ENCODE measurements around the gene ZCCHC14.
A peak's percentile ranks its signal among the peaks of the same experiment; 100 is the strongest.
"Not testable (repeated sequence)": the region's sequence is repeated elsewhere in the genome, so short reads cannot be mapped to it uniquely, and the experiment has no call there.

The ZCCHC14 gene

DNA sequence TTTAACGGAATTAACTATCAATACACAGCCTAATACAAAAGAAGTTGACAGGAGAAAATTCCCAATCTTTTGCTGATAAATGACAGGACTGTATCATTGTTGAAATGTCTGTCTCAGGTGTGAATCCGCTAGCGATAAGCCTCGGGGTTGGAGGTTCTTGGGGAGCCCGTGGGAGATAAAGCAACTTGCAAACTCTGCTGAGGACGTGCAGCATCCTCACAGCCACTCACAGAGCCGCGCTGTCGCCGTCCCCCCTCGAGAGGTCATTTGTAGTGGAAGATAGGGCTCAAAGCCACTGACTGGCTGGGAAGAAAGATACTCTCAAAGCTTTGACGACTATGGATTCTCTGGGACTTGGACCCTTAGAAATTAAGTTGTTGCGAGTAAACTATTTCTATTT, 83.7 kb downstream of the ZCCHC14 start:
- no peak for DNase-seq (ENCODE audit: low read depth)

DNA sequence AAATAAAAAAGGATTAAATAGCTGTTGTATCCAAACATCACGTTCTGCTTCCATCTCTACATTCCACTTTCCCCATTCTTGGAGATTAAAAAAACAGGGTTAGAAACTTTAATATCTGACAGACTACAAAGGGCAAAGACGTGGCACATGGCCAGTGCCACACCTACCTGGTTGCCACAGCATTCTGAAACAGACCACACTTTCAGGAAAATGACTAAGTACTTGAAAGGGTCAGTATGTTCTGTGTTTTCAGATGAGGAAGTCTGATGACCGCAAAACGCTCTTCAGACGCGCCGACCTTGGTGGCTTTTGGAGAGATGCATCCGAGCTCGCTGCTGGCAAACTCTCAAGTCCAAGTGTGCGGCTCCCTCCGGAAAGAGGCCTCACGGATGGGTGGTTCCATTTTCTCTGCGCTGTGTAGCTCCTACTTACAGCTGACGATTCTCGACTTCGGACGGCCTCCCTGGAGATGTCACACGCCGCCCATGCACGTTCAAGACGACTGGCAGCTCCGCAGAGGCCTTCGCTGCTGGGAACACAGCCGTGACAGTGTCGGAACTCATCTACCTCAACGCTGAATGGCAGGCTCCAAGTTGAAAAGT, 85.2 kb downstream of the ZCCHC14 start:
- no peak for DNase-seq (ENCODE audit: low read depth)

DNA sequence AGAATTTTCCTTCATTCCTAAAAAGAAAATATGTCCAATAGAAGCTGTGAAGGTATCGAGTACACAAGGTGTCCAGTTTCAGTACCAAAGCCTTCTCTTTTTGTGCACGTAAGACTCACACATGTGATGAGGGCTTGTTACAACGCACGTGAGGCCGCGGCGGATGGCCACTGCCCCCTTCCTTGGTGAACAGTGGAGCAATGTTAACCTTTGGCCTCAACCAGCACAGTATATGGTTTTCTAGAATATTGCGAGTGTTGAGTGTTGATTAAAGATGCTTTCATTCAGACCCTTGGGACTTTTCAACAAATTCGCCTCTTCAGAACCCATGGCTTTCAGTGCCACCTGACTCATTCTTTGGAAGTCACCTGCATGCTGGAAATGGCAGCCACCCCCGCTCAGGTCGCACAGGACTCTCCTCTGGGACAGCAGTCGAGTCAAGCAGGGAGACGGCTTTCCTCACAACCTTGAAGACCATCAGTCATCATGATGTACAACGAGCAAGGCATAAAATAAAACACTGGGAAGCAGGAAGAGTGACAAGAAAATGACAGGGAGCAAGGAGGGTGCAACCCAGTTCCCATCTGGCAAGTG, 86.2 kb downstream of the ZCCHC14 start:
- DNase-seq (ENCODE audit: low read depth), result no peak

DNA sequence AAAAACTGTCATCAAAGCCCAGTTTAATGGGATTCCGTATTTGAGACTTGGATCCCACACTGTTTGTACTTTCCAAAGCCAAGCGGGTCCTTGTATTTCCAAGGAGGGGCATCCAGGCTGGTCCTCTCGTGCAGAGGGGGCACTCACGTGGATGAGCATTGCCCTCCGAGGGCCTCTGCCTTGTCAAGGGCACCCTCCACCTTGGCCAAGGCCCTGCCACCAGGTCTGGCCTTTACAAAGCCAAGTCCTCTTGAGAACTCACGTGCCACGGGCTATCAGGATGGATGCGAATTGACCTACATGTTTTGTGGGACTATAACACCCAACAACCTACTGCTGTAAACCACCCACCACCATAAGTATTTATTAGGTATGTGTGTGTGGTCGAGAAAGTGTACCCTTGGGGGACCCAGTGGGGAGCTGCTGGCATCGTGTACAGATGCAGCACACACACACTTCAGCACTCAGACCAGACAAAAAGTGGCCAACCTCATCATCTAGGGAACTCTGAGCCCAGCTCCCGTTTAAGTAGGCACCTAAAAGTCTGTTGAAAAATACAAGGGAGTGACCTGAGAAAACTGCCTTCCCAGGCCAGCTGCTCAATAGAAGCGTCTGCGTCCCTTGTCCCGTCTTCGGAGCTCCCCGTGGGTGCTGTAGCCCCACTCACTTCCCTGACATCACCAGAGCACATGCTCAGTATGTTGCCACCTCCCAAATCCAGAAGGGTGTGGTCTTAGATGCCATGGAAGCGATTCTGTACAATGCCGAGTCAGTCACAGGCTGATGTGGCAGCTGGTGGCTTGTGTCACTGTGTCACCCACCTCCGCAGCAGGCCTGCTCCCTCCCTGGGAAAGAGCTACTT, 87.8 kb downstream of the ZCCHC14 start:
- no peak for DNase-seq (ENCODE audit: low read depth)

DNA sequence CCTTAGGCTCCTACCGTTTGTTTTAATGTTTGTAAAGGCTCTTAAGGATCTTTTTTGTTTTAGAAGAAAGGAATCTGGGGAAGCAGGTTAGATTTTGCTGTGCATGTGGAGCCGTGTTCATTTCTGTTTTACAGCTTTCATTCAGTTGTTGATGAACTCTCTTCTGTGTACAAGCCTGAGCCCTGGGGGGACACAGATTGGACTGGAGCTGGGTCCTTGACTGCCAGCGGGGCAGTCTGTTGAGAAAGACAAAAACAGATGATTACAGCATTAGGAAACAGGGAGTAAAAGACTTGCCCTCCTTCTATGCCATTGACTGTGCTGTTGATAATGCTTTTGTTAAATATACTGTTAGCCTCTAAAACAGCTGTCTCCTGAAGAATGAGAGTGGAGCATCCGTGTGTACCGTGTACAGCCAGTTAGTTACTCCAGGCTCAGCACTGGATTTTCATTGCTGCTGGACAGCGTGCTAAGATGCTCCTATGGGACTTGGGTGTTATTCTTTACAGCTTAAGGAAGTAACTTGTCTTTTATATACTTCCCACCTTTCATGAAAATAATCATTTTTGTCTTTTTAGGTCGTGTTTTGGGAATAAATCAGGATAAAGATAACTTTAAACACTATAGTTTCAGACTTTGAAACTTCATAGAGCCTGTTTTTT, 97.5 kb downstream of the ZCCHC14 start:
- DNase-seq (ENCODE audit: low read depth), result no peak

DNA sequence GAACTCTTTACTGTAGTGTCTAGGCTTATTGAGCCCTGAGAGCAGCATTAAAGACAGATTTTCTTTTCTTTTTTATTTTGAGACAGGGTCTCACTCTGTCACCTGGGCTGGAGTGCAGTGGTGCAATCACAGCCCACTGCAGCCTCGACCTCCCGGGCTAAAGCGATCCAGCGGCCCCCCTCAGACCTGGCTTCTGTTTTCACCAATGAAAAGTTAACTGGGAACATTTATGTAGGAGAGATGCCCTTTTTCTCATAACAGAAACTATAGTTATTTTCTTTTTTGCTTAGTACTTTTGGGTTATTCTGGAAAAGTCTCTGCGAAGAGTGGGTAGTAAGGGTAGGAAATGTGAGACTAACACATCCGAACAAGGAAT, 99.2 kb downstream of the ZCCHC14 start:
- no peak for DNase-seq (ENCODE audit: low read depth)

DNA sequence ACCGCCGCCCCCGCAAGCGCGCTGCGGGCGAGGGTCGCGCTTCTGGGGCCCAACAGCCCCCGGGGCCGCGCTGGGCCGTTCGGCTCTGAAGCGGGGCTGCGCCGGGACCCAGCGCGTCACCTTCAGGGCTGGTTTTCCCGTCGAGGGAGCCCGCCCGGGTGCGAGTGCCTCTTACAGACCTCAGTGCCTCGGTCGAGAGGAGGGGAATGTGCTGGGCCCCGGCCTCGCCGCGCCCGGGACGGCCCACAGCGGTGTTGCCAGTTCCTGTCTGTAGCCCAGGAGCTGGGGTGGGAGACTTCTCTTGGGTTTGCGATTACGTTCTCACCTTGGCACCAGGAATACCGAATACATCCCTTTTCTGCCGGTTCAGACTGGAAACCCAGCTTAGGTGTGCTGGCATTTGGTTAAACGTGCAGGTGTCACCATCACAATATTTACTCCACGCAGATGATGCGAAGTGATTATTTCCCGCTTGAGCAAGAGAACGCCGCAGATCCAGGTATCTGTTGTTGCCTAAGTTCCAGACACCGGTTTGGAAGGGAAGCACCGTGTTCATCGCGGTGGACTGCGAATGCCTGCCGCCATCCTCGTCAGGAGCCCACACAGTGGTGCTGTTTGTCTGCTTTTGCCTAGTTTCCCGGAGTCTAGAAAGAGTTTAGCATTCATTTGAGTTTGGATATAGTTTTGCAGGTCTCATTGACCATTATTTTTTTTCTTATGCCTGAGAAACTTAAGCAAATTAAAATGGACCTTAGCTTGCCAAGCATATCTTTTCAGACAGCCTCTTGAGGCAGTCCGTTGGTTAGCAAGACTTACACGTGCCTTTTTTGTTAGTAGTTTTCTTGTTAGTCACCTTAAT, 99.8 kb downstream of the ZCCHC14 start:
- DNase-seq (ENCODE audit: low read depth), result peak; percentile 15

DNA sequence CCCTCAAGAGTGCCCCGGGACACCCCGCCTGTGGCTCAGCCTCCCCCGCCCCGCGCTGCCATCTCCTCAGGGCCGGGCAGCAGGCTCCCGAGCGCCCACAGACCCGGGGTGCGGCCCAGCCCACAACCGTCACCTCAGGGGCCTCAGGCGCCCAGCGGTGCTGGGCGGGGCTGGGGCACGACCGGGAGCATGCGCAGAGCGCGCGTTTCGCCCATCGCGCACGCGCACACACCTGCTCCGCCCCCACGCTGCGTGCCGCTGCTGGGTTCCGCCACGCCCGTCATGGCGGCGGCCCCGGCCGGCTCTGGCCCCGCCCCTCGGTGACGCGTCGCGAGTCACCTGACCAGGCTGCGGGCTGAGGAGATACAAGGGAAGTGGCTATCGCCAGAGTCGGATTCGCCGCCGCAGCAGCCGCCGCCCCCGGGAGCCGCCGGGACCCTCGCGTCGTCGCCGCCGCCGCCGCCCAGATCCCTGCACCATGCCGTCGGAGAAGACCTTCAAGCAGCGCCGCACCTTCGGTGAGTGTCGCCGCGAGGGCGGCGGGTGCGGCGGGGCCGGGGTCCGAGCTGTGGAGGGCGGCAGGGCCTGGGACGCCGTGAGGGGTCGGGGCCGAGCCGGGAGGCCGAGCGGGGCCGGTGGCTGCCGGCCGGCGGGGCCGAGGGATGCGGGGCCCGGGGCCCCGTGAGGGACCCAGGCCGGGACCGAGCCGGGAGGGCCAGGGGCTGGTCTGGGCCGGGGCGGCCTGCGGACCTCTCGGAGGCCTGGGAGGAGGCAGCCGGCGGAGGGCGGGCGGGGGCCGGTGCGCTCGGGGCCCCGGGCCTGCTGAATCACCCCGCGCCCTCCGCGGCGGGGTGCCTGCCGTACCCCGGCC, 100.6 kb downstream of the ZCCHC14 start, which contains the start of gene MAP1LC3B:
Gene MAP1LC3B, plus strand, starts transcription at position 387 of the 871 bp plus-strand sequence. Its CDS starts 92 bp downstream, at position 479.
- peak; percentile 97 for DNase-seq (ENCODE audit: low read depth)

DNA sequence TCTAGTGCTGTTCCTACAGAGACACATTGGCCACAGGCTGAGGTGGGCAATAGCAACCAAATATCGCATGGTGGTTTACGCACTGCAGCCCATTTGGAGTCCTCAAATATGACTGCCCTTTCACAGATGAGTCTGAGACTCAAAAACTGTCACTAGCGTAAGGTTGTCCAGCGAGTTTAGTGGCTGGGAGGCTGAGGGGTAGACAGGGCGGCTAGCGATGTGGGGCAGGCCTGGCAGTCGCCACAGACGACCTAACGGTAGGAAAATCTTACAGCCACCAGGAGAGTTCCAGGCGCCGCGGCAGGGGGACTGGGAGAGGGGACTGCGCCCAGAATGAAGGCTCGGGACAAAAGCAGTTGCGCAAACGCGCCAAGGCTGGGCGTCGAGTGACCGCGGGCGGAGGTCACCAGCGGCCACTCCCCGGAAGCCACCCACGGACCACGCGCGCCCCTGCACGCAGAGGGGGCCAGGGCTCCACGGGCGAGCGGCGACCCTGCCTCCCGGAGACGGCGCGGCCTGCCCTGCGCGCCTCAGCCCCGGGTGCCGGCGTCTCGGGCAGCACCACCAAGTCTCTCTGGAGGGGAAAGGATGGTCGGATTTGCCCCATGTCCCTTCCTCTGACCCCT, 101.4 kb downstream of the ZCCHC14 start:
- DNase-seq (ENCODE audit: low read depth), result no peak

DNA sequence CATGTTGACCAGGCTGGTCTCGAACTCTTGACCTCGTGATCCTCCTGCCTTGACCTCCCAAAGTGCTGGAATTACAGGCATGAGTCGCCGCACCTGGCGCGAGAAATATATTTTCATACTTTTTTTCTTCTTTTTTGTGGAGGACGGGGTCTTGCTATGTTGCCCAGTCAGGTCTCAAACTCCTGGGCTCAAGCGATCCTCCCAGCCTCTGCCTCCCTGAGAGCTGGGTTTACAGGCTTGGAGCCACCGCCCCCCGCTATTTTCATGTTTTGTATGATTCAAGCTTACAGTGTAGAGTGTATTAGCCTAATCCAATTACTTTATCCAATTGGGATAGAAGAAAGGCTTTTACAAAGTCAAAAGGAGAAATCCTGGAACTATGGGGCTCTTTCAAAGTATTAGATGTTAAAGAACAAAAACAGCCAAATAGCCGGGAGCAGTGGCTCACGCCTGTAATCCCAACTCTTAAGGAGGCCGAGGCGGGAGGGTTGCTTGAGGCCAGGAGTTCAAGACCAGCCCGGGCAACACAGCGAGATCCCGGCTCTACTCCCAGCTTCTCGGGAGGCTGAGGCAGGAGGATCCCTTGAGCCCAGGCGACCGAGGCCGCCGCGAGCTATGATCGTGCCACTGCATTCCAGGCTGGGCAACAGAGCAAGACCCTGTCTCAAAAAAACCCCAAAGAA, 102.0 kb downstream of the ZCCHC14 start:
- no peak for DNase-seq (ENCODE audit: low read depth)

DNA sequence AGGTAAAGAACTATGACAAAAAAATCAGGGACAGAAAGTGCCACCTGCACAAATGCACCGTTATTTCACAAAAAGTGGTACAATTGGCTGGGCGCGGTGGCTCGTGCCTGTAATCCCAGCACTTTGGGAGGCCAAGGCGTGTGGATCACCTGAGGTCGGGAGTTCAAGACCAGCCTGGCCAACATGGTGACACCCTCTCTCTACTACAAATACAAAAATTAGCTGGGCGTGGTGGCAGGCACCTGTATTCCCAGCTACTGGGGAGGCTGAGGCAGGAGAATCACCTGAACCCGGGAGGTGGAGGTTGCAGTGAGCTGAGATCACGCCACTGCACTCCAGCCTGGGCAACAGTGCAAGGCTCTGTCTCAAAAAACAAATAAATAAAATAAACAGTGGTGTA, 102.9 kb downstream of the ZCCHC14 start:
- DNase-seq (ENCODE audit: low read depth), result not testable (repeated sequence)

DNA sequence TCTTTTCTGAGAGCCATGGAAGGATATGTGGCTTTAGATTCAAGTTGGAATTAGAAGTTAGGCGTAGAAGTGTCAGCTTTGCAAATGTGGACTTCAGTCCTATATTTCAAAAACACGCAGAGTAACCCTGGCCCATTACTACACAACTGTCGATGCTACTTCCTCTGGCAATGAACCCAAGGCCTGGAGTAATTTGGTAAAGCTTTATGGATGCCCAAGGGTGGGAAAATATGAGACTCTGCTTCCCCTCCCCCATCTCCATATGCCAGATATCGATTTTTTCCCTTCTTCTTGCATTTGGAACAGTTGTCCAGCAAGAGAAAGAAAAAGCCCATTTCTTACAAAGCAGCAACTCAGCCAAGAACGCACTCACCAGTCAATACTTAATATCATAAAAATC, 103.6 kb downstream of the ZCCHC14 start:
- DNase-seq (ENCODE audit: low read depth), result no peak

DNA sequence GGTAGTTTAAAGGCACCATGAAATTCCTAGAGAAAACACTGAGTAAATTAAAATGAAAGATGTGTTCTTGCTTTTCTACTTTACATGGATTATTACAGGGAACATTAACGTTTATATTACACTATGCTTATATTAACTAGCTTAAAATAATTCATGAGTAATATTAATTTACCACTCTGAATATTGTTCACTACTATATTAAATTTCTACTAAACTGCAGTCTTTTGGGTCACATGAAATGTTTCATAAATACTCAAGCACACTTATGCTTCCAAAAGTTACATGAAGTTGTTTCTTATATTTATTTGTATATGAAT, 104.0 kb downstream of the ZCCHC14 start:
- DNase-seq (ENCODE audit: low read depth), result no peak

DNA sequence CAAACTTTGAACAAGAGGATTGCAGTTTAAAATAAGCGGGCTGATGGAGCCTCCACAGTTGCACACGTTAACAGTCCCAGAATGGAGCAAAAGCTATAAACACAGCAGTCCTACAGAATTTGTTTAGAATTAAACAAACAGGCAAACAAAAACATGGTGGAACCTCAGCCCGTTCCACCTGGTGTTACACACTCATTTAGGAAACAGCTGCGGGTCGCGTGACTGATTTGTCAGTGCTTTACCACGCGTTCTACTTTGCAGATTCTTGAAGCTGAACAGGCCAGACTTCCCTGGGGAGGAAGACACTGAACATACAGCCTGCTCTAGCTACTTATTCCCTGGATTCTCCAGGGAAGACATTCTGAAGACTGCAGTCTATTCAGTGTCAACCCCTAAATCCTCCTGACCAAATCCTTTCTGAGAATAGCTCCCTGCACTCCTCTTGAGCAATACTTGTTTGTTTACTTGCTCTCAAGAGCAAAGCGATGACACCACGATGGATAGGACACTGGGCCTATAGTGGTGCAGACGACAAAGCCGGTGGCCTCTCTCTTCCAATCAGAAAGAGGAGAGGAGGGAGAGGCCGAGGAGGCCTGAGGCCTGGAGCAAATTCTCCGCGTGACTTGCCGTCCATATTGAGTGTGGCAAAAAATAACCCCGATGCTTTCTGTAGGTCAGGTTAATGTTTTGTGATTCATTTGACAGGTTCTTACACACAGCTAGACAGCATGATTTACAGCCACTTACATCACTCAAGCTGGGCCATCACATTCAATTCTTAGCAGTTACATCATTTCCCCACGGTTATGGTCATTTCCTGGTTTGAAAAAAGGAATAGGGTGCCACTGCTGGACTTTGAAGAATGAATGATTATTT, 104.6 kb downstream of the ZCCHC14 start:
- DNase-seq (ENCODE audit: low read depth), result peak; percentile 67

DNA sequence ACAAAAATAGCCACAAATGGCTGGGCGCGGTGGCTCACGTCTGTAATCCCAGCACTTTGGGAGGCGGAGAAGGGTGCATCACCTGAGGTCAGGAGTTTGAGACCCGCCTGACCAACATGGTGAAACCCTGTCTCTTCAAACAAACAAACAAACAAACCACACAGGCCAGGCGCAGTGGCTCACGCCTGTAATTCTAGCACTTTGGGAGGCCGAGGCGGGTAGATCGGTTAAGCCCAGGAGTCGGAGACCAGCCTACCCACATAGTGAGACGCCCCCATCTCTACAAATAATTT, 108.0 kb downstream of the ZCCHC14 start:
- not testable (repeated sequence) for DNase-seq (ENCODE audit: low read depth)

DNA sequence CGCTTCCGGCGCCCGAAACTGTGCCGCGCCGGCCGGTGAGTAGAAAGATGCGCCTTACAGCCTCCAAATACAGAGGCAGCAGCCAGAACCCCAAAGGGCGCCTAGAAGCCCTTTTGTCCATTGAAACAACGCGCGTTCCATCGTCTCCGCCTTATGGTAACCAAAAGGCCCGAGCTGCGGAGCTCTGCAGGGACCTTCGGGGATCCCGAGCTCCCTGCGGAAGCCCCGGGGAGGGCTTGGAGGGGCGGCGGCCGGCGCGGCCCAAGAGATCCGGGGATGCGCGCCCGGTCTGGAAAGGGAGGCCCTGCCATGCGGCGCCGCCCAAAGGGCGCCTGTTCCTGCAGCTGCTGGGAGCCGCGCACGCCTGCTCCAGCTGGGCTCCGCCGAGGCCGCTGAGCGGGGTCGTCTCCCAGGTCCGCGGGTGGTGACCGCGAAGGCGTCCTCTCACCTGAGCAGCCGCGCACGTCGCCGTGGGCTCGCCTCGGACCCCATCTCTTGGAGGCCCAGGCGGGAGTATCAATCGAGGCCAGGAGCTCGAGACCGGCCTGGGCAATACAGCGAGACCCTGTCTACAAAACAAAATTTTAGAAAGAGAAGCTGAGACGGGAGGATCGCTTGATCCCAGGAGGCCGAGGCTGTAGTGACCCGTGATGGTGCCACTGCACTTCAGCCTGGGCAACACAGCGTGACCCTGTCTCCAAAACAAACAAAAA, 108.5 kb downstream of the ZCCHC14 start:
- no peak for DNase-seq (ENCODE audit: low read depth)

DNA sequence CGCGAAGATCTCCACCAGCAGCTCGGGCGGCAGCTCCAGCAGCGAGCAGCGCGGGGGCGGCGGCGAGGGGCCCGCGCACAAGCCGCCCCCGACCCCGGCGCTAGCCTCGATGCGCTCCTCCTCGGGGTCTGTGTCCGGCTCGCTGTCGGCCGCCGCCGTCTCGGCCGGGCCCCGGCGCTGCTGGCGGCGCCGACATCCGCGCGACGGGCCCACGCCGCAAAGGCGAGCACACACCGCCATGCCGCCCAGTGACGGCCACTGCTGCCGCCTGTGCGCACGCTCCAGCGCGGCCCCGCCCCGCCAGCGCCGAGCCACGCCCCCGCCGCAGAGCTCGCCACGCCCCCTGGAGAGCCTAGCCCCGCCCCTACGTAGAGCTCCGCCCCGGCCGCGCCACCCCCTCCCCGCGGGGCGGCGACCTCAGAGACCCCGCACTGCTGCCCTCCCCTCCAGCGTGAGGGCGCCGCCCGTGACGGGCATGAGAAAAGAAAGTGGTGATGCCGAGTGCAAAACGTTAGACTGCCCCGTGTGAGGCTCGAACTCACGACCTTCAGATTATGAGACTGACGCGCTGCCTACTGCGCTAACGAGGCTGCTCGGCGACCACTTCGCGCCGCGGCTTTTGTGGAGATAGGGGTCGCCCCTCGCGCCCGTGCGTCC, 109.2 kb downstream of the ZCCHC14 start, which contains the start of gene FBXO31:
Gene FBXO31, minus strand, starts transcription at position 272 of the 657 bp plus-strand sequence. Its CDS starts 32 bp downstream, at position 240.
- peak; percentile 85 for DNase-seq (ENCODE audit: low read depth)

All from activated T-cell treated with anti-CD3 and anti-CD28 coated beads for 1 hour (primary cell).